ENCODE data around the gene TBX1.
"Not testable (repeated sequence)": the region's sequence is repeated elsewhere in the genome, so short reads cannot be mapped to it uniquely, and the experiment has no call there.

Gene TBX1

DNA sequence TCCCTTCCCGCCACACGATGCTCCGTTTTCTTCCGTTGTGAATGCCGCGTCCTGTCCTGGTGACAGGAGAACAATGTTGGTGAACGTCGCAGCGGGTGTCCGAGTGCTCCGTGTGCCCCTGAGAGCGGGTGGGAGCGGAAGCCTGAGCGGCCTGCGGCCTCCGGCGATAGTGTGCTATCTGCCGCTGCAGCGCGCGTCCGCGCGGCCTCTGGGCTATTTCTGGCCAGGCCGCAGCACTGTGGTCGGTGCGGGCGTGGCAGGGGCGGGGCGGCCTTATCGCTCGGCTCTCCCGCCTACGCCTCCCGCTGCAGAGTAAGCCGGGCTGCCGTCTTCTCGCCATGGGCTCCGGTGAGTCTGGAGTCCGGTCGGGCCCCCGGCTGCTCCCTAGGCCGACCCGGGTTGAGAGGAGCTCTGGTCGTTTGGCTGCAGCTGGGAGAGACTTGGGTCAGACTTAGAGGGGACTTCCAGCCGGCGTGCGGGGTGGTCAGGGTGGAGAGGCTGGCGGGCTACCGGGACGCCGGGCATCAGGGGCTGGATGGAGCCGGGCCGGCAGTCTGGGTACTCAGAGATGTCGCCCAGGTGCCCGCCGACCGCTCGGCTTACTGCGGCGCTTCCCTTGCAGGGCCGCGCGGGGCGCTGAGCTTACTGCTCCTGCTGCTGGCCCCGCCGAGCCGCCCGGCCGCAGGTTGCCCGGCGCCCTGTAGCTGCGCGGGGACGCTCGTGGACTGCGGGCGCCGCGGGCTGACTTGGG lies 37.2 kb upstream of the TBX1 start, which contains the start of gene GP1BB:
Gene GP1BB, plus strand, starts transcription at position 308 of the 751 bp plus-strand sequence. Its CDS starts 31 bp downstream, at position 339.
- POLR2A ChIA-PET (ENCODE audit: low non-redundant PET): interaction anchor here (0.7 kb wide), 1 partner anchor 565 kb away, joined by 4 read pairs; no protein-coding TSS in a partner anchor
- H3K27ac ChIP-seq: no peak within 1 kb of the TSS

GRCh38 chr22:19723983-19724827 lies 36.4 kb upstream of the TBX1 start:
- ChIA-PET CTCF (interaction anchor here (0.6 to 1.1 kb wide), 4 partner anchors 12 to 1983 kb away, joined by 3 to 6 read pairs (median 3); no protein-coding TSS in a partner anchor), POLR2A (ENCODE audit: low non-redundant PET) (interaction anchor here (0.7 kb wide), 1 partner anchor 564 kb away, joined by 4 read pairs; no protein-coding TSS in a partner anchor)
- TF ChIP-seq CTCF (conservative IDR thresholded peaks at IDR 0.05; ENCODE audit: low read depth): peak; percentile 47; the same call in 1 of the 2 replicates
- no peak overlapping the region for H3K27ac ChIP-seq
- DNase-seq (ENCODE audit: low spot score): no peak

More for the DNA sequence above, 37.2 kb upstream of the TBX1 start, which contains the start of gene GP1BB:
- no peak for TF ChIP-seq CTCF (conservative IDR thresholded peaks at IDR 0.05; ENCODE audit: low read depth)
- CTCF ChIA-PET: interaction anchor here (0.6 to 1.1 kb wide), 4 partner anchors 13 to 1982 kb away, joined by 3 to 6 read pairs (median 3); no protein-coding TSS in a partner anchor
- no peak for DNase-seq (ENCODE audit: low spot score)

DNA sequence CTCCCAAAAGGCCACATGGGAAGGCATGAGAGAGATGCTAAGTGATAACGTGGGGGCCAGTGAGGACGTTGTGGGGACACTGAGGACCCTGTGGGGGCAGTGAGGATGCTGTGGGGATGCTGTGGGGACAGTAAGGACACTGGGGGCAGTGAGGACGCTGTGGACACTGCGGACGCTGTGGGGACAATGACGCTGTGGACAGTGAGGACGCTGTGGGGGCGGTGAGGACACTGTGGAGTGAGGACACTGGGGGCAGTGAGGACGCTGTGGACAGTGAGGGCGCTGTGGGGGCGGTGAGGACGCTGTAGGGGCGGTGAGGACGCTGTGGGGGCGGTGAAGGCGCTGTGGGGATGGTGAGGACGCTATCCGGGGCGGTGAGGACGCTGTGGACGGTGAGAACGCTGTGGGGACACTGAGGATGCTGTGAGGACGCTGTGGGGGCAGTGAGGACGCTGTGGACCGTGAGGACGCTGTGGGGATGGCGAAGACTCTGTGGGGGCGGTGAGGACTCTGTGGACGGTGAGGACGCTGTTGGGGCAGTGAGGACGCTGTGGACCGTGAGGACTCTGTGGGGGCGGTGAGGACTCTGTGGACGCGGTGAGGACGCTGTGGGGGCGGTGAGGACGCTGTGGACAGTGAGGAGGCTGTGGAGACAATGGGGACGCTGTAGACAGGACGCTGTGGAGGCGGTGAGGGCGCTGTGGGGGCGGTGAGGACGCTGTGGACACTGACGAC lies 35.5 kb upstream of the TBX1 start:
- TF ChIP-seq CTCF (conservative IDR thresholded peaks at IDR 0.05; ENCODE audit: low read depth): no peak
- DNase-seq (ENCODE audit: low spot score): no peak
- ChIA-PET CTCF (no interaction called here), POLR2A (ENCODE audit: low non-redundant PET) (no interaction called here)
- no peak overlapping the region for H3K27ac ChIP-seq

GRCh38 chr22:19726064-19726788 lies 34.4 kb upstream of the TBX1 start:
- POLR2A ChIA-PET (ENCODE audit: low non-redundant PET); CTCF ChIA-PET: not testable (repeated sequence)

DNA sequence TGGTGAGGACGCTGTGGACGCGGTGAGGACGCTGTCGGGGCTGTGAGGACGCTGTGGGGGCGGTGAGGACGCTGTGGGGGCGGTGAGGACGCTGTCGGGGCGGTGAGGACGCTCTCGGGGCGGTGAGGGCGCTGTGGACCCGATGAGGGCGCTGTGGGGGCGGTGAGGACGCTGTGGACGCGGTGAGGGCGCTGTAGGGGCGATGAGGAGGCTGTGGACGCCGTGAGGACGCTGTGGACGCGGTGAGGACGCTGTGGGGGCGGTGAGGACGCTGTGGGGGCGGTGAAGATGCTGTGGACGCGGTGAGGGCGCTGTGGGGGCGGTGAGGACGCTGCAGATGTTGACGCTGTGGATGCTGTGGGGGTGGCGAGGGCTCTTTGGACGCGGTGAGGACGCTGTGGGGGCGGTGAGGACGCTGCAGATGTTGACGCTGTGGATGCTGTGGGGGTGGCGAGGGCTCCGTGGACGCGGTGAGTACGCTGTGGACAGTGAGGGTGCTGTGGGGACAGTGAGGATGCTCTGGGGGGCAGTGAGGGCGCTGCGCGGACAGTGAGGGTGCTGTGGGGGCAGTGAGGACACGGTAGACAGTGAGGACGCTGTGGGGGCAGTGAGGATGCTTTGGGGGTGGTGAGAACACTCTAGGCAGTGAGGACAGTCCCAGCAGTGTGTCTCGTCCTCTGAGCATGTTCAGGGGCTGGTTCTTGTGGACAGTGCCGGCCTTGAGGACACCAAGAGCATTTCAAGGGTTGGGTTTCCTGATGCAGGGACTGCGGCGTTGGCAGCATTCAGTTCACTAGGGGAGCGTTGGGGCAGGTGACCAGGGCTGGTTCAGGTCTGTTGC lies 33.0 kb upstream of the TBX1 start:
- no peak for TF ChIP-seq CTCF (conservative IDR thresholded peaks at IDR 0.05; ENCODE audit: low read depth)
- ChIA-PET POLR2A (ENCODE audit: low non-redundant PET) (no interaction called here), CTCF (no interaction called here)
- DNase-seq (ENCODE audit: low spot score): no peak
- no peak overlapping the region for H3K27ac ChIP-seq

More at GRCh38 chr22:19726064-19726788, 34.4 kb upstream of the TBX1 start:
- H3K27ac ChIP-seq; DNase-seq (ENCODE audit: low spot score): not testable (repeated sequence)

DNA sequence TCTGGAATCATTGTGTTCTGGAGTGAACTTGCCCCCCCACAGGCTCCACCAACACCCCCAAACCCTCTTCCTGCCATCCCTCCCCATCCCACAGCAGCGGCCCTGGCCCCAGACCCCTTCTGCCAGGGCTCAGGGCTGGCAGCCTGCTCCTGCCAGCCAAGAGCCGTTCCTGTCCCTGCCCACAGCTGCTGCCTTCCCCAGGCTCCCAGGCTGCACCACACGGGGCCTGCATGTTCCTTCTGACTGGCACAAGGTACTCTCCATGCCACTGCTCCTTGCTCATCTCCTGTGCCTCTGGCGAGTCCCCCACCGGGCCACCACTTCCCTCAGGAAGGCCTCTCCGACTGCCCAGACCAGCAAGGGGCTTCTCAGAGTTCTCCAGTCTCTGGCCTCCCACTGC lies 32.3 kb upstream of the TBX1 start:
- POLR2A ChIA-PET (ENCODE audit: low non-redundant PET): no interaction called here
- CTCF ChIA-PET: no interaction called here
- DNase-seq (ENCODE audit: low spot score): no peak
- no peak overlapping the region for H3K27ac ChIP-seq
- TF ChIP-seq CTCF (conservative IDR thresholded peaks at IDR 0.05; ENCODE audit: low read depth): no peak

All from RWPE1 (cell line).